ENCODE data around the gene ZNF33B.
"Not testable (repeated sequence)": the region's sequence is repeated elsewhere in the genome, so short reads cannot be mapped to it uniquely, and the experiment has no call there.

Gene ZNF33B

GRCh38 chr10:42638055-42638820 lies at the start of gene ZNF33B:
Gene ZNF33B, minus strand, starts transcription at chr10:42638570. Its CDS starts 1,642 bp downstream, at chr10:42636928.
- FAIRE-seq = peak; percentile 93

DNA sequence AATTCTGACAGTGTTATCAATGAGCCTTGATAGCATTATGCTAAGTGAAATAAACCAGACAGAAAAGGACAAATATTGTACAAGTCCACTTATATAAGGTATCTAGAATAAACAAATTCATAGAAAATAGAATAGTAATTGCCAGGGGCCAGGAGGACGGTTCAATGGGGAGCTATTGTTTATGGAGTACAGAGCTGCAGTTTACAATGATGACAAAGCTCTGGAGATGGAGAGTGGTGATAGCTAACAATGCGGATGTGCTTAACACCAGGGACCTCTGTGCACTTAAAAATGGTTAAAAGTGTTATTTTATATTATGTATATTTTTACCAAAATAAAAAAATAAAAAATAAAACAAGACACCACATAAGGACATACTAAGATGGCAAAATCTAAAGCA lies 46.1 kb upstream of the ZNF33B start:
- no peak for FAIRE-seq

- FAIRE-seq = no peak
These were observed 41.9 kb upstream of the ZNF33B start for GRCh38 chr10:42680267-42680666.

DNA sequence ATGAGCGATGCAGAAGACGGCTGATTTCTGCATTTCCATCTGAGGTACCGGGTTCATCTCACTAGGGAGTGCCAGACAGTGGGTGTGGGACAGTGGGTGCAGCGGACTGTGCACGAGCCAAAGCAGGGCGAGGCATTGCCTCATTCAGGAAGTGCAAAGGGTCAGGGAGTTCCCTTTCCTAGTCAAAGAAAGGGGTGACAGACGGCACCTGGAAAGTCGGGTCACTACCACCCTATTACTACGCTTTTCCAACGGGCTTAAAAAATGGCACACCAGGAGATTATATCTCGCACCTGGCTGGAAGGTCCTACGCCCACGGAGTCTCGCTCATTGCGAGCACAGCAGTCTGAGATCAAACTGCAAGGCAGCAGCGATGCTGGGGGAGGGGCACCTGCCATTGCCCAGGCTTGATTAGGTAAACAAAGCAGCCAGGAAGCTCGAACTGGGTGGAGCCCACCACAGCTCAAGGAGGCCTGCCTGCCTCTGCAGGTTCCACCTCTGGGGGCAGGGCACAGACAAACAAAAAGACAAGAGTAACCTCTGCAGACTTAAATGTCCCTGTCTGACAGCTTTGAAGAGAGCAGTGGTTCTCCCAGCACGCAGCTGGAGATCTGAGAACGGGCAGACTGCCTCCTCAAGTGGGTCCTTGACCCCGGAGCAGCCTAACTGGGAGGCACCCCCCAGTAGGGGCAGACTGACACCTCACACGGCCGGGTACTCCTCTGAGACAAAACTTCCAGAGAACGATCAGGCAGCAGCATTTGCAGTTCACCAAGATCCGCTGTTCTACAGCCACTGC lies 27.0 kb upstream of the ZNF33B start:
- not testable (repeated sequence) for FAIRE-seq

DNA sequence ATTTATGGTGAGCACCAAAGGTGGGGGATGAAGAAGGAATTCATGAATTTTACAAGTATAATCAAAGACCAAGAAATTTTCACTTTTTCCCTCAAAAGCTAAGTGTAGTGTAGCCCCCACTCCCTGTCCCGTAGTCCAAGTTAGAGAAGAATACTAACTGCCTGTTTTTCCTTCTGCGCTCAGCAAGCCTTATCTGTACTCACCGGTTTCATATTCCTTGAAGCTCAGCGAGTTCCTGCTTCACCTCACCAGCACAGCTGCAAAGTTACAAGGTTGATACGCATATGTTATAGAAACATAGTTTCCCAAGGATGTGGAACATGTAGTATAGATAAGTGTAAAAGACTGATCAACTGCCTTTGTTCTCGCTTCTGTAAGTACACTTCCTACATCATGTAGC lies 16.0 kb upstream of the ZNF33B start:
- FAIRE-seq = no peak

DNA sequence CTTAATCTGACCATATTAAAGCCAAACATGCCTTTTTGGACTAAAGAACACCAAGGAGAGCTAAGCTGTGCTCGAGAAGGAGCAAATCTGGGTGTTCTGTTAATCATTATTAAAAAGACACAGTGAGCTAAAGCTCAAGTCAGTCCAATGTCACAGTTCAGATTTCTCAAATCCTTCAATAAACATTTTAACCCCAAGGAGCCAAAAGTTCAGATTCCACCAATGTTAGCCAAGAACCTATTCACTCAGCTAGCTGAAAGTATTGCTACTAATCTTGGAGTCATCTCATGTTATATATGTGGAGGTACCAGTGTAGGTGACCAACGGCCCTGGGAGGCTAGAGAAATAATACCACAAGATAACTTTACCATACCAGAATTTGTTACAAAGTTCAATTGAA lies 14.5 kb upstream of the ZNF33B start:
- no peak for FAIRE-seq

- FAIRE-seq = no peak
These were observed 12.0 kb upstream of the ZNF33B start for GRCh38 chr10:42650374-42650773.

DNA sequence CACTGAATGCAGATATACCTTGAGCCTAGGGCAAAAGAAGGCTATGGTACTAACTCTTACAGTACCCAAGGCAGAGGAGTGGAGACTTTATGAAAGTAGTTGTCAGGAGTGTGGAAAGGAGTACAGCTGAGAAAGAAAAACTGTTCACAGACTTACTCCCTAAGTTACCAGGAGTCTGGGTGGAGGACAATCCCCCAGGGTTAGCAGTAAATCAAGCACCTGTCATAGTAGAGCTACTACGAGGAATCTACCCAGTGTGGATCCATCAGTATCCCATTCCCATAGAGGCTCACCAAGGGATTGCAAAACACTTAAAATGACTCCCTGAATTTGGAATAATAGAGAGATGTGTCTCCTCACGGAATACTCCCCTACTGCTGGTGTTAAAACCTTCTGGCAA lies 10.1 kb upstream of the ZNF33B start:
- no peak for FAIRE-seq

DNA sequence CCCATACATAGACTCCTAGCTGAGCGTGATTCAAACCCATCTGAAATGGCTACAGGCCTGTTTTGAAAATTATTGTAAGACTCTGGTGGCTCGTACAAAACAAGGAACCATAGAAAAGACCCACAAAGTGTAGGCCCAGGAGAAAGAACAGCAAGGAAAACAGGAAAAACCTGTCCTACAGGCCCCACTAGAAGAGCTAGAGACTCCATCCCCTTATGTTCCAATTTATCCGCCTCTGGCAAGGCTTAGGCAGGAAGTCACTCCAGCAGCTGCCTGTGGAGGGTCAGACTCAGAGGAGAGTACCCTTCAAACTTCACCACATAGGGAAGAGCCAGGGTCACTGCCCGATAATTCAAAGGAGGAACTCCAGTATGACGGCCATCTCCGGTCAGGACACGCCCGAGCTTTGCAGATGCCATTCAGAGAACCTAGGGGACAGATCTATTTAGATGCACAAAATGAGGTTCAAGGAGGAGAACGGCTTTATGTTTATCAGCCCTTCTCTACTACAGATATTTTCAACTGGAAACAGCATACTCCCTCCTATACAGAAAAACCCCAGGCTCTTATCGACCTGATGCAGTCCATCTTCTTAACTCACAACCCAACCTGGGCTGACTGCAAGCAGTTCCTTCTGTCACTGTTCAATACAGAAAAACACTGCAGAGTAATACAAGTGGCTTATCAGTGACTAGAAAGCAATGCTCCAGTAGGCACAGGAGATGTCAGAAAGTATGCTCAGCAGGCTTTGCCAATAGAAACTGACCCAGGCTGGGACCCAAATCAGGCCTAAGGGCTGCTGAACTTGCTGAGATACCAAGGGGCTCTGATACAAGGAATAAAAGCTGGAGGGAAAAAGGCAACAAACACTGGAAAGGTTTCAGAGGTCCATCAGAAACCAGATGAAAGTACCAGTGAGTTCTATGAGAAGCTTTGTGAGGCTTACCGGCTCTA lies 8.6 kb upstream of the ZNF33B start:
- FAIRE-seq = no peak

- no peak for FAIRE-seq
These were observed 7.8 kb upstream of the ZNF33B start for GRCh38 chr10:42646214-42646613.

DNA sequence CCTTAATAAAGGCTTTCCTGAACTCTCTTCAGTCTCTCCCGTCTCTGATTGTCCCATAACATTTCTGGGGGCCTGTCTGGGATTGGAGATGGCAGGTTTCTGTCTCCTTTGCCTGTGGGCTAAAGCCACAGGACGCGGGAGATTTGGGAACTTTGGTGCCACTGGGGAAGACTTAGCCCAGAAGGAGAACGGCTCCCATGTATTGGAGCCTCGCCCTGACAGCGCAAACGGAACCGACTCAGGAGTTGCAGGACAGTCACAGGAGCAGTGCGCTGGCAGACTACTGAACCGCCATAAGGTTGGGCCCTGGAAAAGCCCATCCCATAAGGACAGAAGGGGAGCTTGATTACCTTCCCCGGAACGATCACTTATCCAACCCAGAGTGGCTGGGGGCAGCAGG lies 7.1 kb upstream of the ZNF33B start:
- no peak for FAIRE-seq

DNA sequence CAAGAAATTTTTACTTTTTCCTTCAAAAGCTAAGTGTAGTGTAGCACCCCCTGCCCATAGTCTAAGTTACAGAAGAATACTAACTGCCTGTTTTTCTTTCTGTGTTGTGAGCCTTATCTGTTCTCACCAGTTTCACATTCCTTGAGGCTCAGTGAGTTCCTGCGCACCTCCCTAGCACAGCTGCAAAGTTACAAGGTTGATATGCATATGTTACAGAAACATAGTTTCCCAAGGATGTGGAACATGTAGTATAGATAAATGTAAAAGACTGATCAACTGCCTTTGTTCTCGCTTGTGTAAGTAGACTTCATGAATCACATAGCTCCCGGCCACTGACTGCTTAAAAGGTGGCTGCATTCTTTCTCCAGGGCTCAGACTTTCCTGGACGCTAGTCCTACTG lies 6.7 kb upstream of the ZNF33B start:
- no peak for FAIRE-seq

GRCh38 chr10:42640610-42641229 lies 2.4 kb upstream of the ZNF33B start:
- no peak for FAIRE-seq

DNA sequence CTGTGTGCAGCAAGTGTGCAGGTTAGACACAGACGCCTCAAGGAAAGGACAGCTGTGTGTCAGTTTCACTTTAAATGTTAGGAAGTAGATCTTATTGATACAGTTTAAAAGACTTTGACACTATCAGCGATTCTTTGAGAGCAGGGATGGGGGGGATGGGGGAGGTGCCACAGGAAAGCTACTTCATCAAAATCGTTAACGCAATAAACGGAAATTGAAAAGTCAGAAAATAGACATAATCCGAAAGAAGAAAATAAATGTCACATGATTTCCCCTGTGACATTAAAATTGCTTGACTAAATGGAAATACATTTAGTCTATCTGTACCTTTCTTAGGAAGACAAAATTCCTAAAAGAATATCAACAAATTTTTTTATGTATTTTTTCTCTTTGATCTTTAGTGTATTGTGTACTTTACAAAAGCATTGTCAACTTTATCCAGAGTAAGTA lies 476 bp upstream of the ZNF33B start:
- no peak for FAIRE-seq

DNA sequence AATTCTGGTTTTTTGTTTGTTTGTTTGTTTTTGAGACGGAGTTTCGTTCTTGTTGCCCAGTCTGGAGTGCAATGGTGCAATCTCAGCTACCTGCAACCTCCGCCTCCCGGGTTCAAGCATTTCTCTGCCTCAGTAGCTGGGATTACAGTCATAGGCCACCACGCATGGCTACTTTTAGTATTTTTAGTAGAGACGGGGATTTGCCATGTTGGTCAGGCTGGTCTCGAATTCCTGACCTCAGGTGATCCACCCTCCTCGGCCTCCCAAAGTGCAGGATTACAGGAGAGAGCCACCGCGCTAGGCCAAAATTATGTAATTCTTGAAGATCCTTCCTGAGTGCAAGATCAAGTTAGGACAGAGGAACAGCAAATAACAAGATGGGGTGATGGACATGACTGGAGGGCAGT lies 719 bp downstream of the ZNF33B start:
- no peak for FAIRE-seq

DNA sequence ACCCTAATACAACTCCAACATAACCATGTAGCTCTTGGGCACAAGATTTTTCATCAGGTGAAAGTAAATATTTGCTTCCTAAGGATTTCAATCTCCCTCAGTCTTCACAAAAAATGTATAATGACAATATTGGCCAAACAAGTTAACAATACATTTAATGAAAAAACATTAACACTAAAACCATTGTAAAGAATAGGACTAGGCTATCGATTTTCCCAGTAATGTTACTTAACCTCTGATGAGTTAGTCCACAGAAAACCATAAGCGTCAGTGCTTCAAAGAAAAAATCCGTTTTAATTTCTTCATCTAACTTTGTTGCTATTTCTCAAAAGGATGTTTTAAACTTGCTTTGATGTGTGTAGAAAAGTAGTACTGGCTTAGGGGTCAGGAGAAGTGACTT lies 1.2 kb downstream of the ZNF33B start:
- FAIRE-seq = no peak

GRCh38 chr10:42635098-42635497 lies 3.3 kb downstream of the ZNF33B start:
- FAIRE-seq = no peak

- FAIRE-seq = no peak
These were observed 5.8 kb downstream of the ZNF33B start for GRCh38 chr10:42632564-42632963.

- FAIRE-seq = no peak
These were observed 7.7 kb downstream of the ZNF33B start for GRCh38 chr10:42630537-42631134.

DNA sequence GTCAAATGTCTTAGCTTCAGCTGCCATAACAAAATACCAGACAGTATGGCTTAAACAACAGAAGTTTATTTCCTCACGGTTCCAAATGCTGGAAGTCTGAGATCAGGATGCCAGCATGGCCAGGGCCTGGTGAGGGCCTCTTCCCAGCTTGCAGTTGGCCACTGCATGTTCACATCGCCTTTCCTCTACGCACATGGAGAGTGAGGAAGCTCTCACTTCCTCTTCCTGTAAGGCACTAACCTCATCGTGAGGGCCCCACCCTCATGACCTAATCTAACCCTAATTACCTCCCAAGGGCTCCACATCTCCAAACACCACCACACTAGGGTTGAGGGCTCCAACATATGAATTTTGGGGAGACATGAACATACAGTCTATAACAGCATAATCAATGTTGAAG lies 14.4 kb downstream of the ZNF33B start:
- no peak for FAIRE-seq

DNA sequence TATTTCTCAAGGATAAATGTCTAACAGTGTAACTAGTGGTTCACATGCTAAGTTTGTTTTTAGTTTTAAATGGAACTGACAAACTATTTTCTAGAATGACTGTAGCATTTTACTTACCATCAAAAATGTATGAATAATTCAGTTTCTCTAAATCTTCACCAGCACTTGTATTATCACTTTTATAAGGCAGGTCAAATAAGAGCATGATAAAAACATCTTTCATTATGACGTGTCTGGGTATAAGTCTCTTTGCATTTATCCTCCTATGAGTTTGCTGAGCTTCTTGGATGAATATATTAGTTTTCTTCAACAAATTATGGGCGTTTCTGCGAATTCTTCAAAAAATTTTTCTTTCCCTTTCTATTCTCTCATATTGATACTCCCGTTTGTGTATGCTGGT lies 19.9 kb downstream of the ZNF33B start:
- no peak for FAIRE-seq

DNA sequence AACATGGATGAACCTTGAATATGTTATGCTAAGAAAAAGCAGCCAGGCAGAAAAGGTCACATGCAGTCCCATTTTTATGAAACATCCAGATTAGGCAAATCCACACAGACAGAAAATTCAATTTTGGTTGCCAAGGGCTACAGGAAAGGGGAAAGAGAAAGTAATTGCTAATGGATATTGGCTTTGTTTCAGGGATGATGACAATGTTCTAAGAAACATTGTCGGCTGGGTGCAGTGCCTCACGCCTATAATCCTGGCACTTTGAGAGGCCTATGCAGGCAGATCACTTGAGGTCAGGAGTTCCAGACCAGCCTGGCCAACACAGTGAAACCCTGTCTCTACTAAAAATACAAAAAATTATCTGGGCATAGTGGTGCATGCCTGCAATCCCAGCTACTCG lies 23.0 kb downstream of the ZNF33B start:
- FAIRE-seq = no peak

Data from G401.6 (cell line).